ENCODE results near the gene CRTAP.
"Not testable (repeated sequence)": the region's sequence is repeated elsewhere in the genome, so short reads cannot be mapped to it uniquely, and the experiment has no call there.

Gene CRTAP

GRCh38 chr3:33141006-33141405, 27.2 kb downstream of the CRTAP start:
- no peak for DNase-seq (ENCODE audit: low spot score)

- peak; percentile 42 for DNase-seq (ENCODE audit: low spot score)
Observed at GRCh38 chr3:33144433-33144832, 30.6 kb downstream of the CRTAP start.

- DNase-seq (ENCODE audit: low spot score) = no peak
Observed at GRCh38 chr3:33145221-33145900, 31.5 kb downstream of the CRTAP start.

GRCh38 chr3:33145901-33146580, 32.2 kb downstream of the CRTAP start:
- no peak for DNase-seq (ENCODE audit: low spot score)

- DNase-seq (ENCODE audit: low spot score) = no peak
Observed at GRCh38 chr3:33146791-33147445, 33.1 kb downstream of the CRTAP start.

GRCh38 chr3:33149342-33149741, 35.5 kb downstream of the CRTAP start:
- no peak for DNase-seq (ENCODE audit: low spot score)

- DNase-seq (ENCODE audit: low spot score) = no peak
Observed at GRCh38 chr3:33152363-33153360, 38.8 kb downstream of the CRTAP start.

GRCh38 chr3:33153782-33154181, 40.0 kb downstream of the CRTAP start:
- DNase-seq (ENCODE audit: low spot score) = no peak

- DNase-seq (ENCODE audit: low spot score) = no peak
Observed at GRCh38 chr3:33155301-33155700, 41.5 kb downstream of the CRTAP start.

- no peak for DNase-seq (ENCODE audit: low spot score)
Observed at GRCh38 chr3:33159234-33159633, 45.4 kb downstream of the CRTAP start.

GRCh38 chr3:33159981-33160380, 46.2 kb downstream of the CRTAP start:
- no peak for DNase-seq (ENCODE audit: low spot score)

- not testable (repeated sequence) for DNase-seq (ENCODE audit: low spot score)
Observed at GRCh38 chr3:33162621-33163020, 48.8 kb downstream of the CRTAP start.

GRCh38 chr3:33165372-33165771, 51.6 kb downstream of the CRTAP start:
- no peak for DNase-seq (ENCODE audit: low spot score)

- no peak for DNase-seq (ENCODE audit: low spot score)
Observed at GRCh38 chr3:33166095-33166494, 52.3 kb downstream of the CRTAP start.

- no peak for DNase-seq (ENCODE audit: low spot score)
Observed at GRCh38 chr3:33167284-33167683, 53.5 kb downstream of the CRTAP start.

- DNase-seq (ENCODE audit: low spot score) = no peak
Observed at GRCh38 chr3:33167716-33168336, 54.0 kb downstream of the CRTAP start.

GRCh38 chr3:33170531-33170930, 56.7 kb downstream of the CRTAP start:
- DNase-seq (ENCODE audit: low spot score) = no peak

GRCh38 chr3:33171580-33171979, 57.8 kb downstream of the CRTAP start:
- peak; percentile 10 for DNase-seq (ENCODE audit: low spot score)

GRCh38 chr3:33173103-33173502, 59.3 kb downstream of the CRTAP start:
- DNase-seq (ENCODE audit: low spot score) = no peak

GRCh38 chr3:33173672-33174071, 59.9 kb downstream of the CRTAP start:
- no peak for DNase-seq (ENCODE audit: low spot score)

GRCh38 chr3:33174095-33174494, 60.3 kb downstream of the CRTAP start:
- DNase-seq (ENCODE audit: low spot score) = no peak

All from NAMALWA (cell line).